Muscle of leg (tissue), 16 donors: ENCODE results near the gene EXO5. TPM values are rescaled to one million over a fixed set of nuclear protein-coding genes. Genes with fewer than 3 reads are reported as not detected.

ENCODE experiments used
- DNase-seq: peaks from one replicate; pipeline ENCODE4 v3.0.0; 2013
- H3K27ac ChIP-seq: one replicate; pipeline ENCODE4 v1.5.1; 2013; ENCODE audit warnings: mild to moderate bottlenecking, low read length, control low read depth
- H3K27me3 ChIP-seq: one replicate; pipeline ENCODE4 v1.6.1; 2013; ENCODE audit warnings: low read length; ENCODE audit not compliant: control insufficient read depth, insufficient read depth
- H3K36me3 ChIP-seq: one replicate; pipeline ENCODE4 v1.6.1; 2013; ENCODE audit warnings: low read length; ENCODE audit not compliant: control insufficient read depth, insufficient read depth
- H3K4me1 ChIP-seq: one replicate; pipeline ENCODE4 v1.6.1; 2013; ENCODE audit warnings: low read length; ENCODE audit not compliant: control insufficient read depth, insufficient read depth
- H3K4me3 ChIP-seq: one replicate; pipeline ENCODE4 v1.5.1; 2013; ENCODE audit warnings: low read length, control low read depth
- H3K9me3 ChIP-seq: replicated peaks from 2 replicates; pipeline ENCODE4 v1.6.1; 2013; ENCODE audit warnings: low read depth, low read length; ENCODE audit not compliant: control insufficient read depth
- WGBS: methylation state at CpG from one replicate; pipeline ENCODE4 v1.1.5; 2013; ENCODE audit warnings: missing lambda C conversion rate; ENCODE audit not compliant: insufficient coverage; 5-methylcytosine and 5-hydroxymethylcytosine counted together
- long read RNA-seq, 11 donors: transcript quantifications; one replicate each; lab custom pipeline, GENCODE V29; 2026
- polyA plus RNA-seq, 8 donors: library from polyadenylated mRNA; unstranded; fragments of 120-200 nt; gene quantifications; one replicate each; pipeline versions ENCODE4 v1.2.1 to v1.2.3, GENCODE V29; 2013; ENCODE audit warnings: inconsistent platforms in 1 of 8, low replicate concordance in 1 of 8; ENCODE audit not compliant: insufficient read length in 8 of 8, insufficient read depth in 1 of 8
- total RNA-seq: library from RNA; stranded (reverse); fragments of 120-200 nt; gene quantifications from one replicate; pipeline ENCODE4 v1.2.4, GENCODE V29; 2013

EXO5 gene, protein sequence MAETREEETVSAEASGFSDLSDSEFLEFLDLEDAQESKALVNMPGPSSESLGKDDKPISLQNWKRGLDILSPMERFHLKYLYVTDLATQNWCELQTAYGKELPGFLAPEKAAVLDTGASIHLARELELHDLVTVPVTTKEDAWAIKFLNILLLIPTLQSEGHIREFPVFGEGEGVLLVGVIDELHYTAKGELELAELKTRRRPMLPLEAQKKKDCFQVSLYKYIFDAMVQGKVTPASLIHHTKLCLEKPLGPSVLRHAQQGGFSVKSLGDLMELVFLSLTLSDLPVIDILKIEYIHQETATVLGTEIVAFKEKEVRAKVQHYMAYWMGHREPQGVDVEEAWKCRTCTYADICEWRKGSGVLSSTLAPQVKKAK
- 7.5 TPM for total RNA-seq
- polyA plus RNA-seq, result 10 to 100 TPM in 2 of 8 donors, 1 to 10 TPM in 6; 7.3 to 10.4 (median 8.9) TPM
- long read RNA-seq, donor 1, partial matches to known transcripts, result 0 of 1 reads
- long read RNA-seq, donor 1, other reads (novel, unspliced or antisense), result 0 of 1 reads
- long read RNA-seq, donor 2, result 0 reads
- long read RNA-seq, donor 3, partial matches to known transcripts, result 0 of 2 reads
- long read RNA-seq, donor 3, other reads (novel, unspliced or antisense), result 0 of 2 reads
- long read RNA-seq, donor 4, partial matches to known transcripts, result 0 of 1 reads
- long read RNA-seq, donor 4, other reads (novel, unspliced or antisense), result 0 of 1 reads
- long read RNA-seq, donor 5, partial matches to known transcripts, result 0 of 8 reads
- long read RNA-seq, donor 5, other reads (novel, unspliced or antisense), result 0 of 8 reads
- long read RNA-seq, donor 6, partial matches to known transcripts, result 0 of 4 reads
- long read RNA-seq, donor 6, other reads (novel, unspliced or antisense), result 0 of 4 reads
- long read RNA-seq, donor 7, partial matches to known transcripts, result 0 of 4 reads
- long read RNA-seq, donor 7, other reads (novel, unspliced or antisense), result 0 of 4 reads
- long read RNA-seq, donor 8, partial matches to known transcripts, result 0 of 2 reads
- long read RNA-seq, donor 8, other reads (novel, unspliced or antisense), result 0 of 2 reads
- long read RNA-seq, donor 9, partial matches to known transcripts, result 0 of 1 reads
- long read RNA-seq, donor 9, other reads (novel, unspliced or antisense), result 0 of 1 reads
- long read RNA-seq, donor 10, partial matches to known transcripts, result 0 of 4 reads
- long read RNA-seq, donor 10, other reads (novel, unspliced or antisense), result 0 of 4 reads
- long read RNA-seq, donor 11, partial matches to known transcripts, result 0 of 2 reads
- long read RNA-seq, donor 11, other reads (novel, unspliced or antisense), result 0 of 2 reads

DNA sequence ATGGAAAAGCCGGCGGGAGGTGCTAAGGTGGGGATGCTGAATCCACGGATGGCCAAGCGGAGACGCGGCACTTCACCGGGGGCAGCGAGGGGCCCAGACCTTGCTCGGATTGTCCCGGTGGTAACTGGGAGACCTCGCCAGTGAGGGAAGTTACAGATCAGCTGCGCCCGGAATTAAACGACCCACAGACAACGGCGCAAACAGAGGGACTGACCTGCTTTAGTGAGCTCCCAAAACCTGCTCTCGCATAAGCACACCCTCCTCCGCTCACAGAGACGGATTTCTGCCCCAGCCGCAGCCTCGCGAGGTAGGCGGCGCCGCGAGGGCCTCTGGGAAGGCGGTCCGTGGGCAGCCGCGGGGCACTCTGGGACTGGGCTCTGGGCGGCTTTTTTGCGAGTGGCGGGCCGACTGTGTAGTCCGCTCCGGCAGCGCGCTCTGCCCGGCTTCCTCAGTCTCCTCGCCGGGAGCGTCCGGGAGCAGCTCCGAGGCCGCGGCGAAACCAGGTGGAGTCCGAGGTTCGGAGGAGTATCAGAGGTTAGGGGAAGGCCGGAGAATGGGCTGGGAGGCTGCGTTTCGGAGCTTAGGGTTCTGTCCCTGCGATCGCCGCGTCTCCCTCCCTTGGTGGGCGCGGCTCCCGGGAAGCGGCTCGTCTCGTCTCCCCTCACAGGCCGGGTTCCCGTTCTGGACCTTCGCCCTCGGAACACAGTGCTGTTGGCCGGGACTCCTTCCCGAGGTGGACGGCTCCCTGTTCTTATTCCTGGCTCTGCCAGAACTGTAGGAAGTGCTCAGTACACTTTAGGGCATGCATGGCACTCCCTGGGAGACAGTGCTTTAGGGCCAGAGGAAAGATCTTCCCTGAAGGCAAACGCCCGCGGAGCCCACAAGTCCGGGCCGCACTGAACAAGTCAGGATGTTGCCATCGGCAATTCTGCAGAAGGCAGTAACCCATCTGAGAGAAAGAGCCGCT lies at the start of gene EXO5:
TSS of gene EXO5 (plus strand) at position 393 of the 967 bp plus-strand sequence. CDS start 5,778 bp downstream, outside the sequence.
- H3K9me3 ChIP-seq, result peaks cover 13% of the 10 kb centered on the region
- DNase-seq, result peak; percentile 89
- H3K36me3 ChIP-seq, result no peaks in the 10 kb centered on the region
- peaks cover 4% of the 10 kb centered on the region for H3K4me1 ChIP-seq
- H3K27ac ChIP-seq, result peak within 1 kb of the TSS; percentile 76
- H3K27me3 ChIP-seq, result no peaks in the 10 kb centered on the region
- under 1% methylated on average over 74 of the region's 76 CpGs for WGBS
- peak within 1 kb of the TSS; percentile 86 for H3K4me3 ChIP-seq

- H3K36me3 ChIP-seq, result peaks cover 5% of the 10 kb centered on the region
- H3K27me3 ChIP-seq, result no peaks in the 10 kb centered on the region
- no peak overlapping the region for H3K27ac ChIP-seq
- H3K9me3 ChIP-seq, result peaks cover 62% of the 10 kb centered on the region
- no peak for DNase-seq
- H3K4me1 ChIP-seq, result no peaks in the 10 kb centered on the region
- H3K4me3 ChIP-seq, result no peak overlapping the region
- WGBS, result no CpG with 5 or more reads among the region's 3 CpGs
These were observed 45.5 kb upstream of the EXO5 start for GRCh38 chr1:40462956-40463590.

DNA sequence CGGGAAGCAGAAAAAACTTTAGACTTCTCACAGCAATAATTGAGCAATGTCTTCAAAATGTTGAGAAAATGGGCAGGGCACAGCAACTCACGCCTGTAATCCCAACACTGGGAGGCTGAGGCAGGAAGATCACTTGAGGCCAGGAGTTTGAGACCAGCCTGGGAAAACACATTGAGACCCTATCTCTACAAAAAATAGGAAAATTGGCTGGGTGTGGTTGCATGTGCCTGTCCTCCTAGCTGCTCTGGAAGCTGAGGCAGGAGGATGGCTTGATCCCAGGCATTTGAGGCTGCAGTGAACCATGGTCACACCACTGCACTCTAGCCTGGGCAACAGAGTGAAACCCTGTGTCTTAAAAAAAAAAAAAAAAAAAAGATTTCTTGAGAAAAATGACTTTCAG lies 39.2 kb upstream of the EXO5 start:
- Histone ChIP-seq H3K4me3 (no peak overlapping the region), H3K9me3 (peaks cover 47% of the 10 kb centered on the region), H3K27ac (no peak overlapping the region), H3K36me3 (no peaks in the 10 kb centered on the region), H3K27me3 (no peaks in the 10 kb centered on the region), H3K4me1 (no peaks in the 10 kb centered on the region)
- no CpG with 5 or more reads among the region's 2 CpGs for WGBS
- DNase-seq, result no peak

DNA sequence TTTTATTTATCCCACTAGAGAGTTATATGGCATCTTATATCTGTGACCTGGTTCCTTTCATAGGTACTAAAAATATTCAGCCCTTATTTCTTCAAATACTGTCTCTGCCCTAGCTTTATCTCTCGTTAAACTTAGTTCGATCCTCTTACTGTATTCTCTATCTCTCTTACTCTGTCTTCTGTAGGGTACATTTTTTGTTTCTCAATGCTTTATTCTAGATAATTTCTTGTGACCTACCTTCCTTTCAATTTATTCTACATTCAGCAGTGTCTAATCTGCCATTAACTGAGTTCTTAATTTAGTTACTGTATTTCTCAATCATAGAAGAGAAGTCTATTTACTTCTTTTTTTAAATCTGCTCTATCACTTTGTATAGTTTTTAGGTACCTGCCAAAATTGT lies 33.3 kb upstream of the EXO5 start:
- H3K27me3 ChIP-seq, result no peaks in the 10 kb centered on the region
- DNase-seq, result no peak
- H3K27ac ChIP-seq, result no peak overlapping the region
- H3K4me1 ChIP-seq, result peaks cover 5% of the 10 kb centered on the region
- no CpG with 5 or more reads among the region's 2 CpGs for WGBS
- peaks cover 4% of the 10 kb centered on the region for H3K9me3 ChIP-seq
- H3K4me3 ChIP-seq, result no peak overlapping the region
- H3K36me3 ChIP-seq, result peaks cover 8% of the 10 kb centered on the region

GRCh38 chr1:40476924-40477677 lies 31.5 kb upstream of the EXO5 start, which contains the start of gene ZFP69:
Gene ZFP69 (plus strand): TSS chr1:40477290. CDS start chr1:40479362, 2,072 bp downstream.
- Histone ChIP-seq H3K4me3 (peak within 1 kb of the TSS; percentile 73), H3K27me3 (no peaks in the 10 kb centered on the region), H3K9me3 (peaks cover 3% of the 10 kb centered on the region), H3K4me1 (peaks cover 5% of the 10 kb centered on the region), H3K27ac (peak within 1 kb of the TSS; percentile 60), H3K36me3 (peaks cover 11% of the 10 kb centered on the region)
- peak; percentile 86 for DNase-seq
- under 1% methylated on average over 62 of the region's 65 CpGs for WGBS

DNA sequence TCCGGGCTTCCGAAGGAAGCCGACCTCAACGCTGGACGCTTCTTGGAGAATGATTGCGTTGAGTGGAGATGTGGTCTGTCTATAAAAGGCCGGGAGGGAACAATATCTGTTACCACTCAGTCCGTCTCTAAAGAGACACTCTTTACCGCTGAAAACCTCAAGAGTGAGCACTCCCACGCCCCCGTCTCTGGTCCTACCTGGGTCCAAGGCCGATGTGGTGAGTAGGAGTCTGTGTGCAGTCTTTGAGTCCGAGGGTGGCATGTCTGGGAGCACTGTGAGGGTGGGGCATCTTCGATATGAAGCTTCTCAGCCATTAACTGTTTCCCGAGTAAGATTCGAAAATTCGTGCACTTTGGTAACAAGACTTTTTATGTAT lies 30.9 kb upstream of the EXO5 start:
- H3K4me1 ChIP-seq, result peaks cover 5% of the 10 kb centered on the region
- peaks cover 13% of the 10 kb centered on the region for H3K36me3 ChIP-seq
- peaks cover 3% of the 10 kb centered on the region for H3K9me3 ChIP-seq
- no peaks in the 10 kb centered on the region for H3K27me3 ChIP-seq
- DNase-seq, result peak; percentile 49
- peak overlapping the region; percentile 60 for H3K27ac ChIP-seq
- WGBS, result 0% methylated on average over 2 of the region's 17 CpGs
- peak overlapping the region; percentile 73 for H3K4me3 ChIP-seq

DNA sequence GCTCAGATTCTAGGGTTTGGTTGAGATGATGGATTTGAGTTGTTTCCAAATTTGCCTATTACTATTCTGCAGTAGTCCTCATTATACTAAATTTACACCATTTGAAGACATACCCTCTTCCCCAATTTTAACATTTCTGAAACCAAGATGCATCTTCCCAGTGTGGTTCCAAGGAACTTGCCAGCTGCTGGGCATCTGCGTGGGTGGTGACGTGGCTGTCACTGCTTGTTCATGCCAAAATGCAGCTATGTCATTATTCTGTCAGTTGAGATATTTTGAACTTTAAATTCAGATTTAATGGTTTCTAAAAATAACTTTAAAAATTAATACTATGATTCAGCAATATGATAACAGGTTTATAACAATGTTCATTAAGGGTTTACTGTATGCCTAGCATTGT lies 30.3 kb upstream of the EXO5 start:
- Histone ChIP-seq H3K9me3 (peaks cover 3% of the 10 kb centered on the region), H3K4me1 (peaks cover 5% of the 10 kb centered on the region), H3K27me3 (no peaks in the 10 kb centered on the region), H3K27ac (no peak overlapping the region), H3K4me3 (peak overlapping the region; percentile 73), H3K36me3 (peaks cover 15% of the 10 kb centered on the region)
- DNase-seq, result no peak
- no CpG with 5 or more reads among the region's 2 CpGs for WGBS

GRCh38 chr1:40479156-40479555 lies 29.4 kb upstream of the EXO5 start:
- 85% methylated on average over 4 of the region's 4 CpGs for WGBS
- peaks cover 3% of the 10 kb centered on the region for H3K9me3 ChIP-seq
- no peaks in the 10 kb centered on the region for H3K27me3 ChIP-seq
- no peak overlapping the region for H3K4me3 ChIP-seq
- H3K36me3 ChIP-seq, result peaks cover 15% of the 10 kb centered on the region
- DNase-seq, result no peak
- no peak overlapping the region for H3K27ac ChIP-seq
- H3K4me1 ChIP-seq, result peaks cover 5% of the 10 kb centered on the region
